ENCODE measurements around the gene ARHGEF7.

ARHGEF7 gene

DNA sequence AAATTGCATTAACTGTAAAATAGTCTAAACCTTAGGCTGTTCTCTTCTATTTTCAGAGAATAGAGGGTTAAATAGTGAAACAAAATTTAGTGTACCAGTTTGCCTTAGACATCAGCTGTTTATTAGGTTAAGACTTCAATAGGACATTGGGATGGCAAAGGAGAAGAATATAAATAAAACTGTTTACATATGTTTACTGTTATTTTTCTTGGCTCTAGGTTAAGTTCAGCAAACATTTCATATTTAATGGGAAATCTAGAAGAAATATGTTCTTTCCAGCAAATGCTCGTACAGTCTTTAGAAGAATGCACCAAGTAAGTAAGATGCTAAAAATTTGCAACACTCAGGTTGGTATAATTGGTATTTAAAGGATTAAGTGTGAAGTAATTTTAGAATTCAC lies 128.9 kb downstream of the ARHGEF7 start:
- H3K9me2 ChIP-seq (replicated peaks; ENCODE audit: insufficient read depth, low read length), result no peaks in the 10 kb centered on the region
- no peaks in the 10 kb centered on the region for H3F3A ChIP-seq (ENCODE audit: insufficient read depth)
- no peak overlapping the region for H3K4me3 ChIP-seq (ENCODE audit: insufficient read depth, low read length, poor library complexity, severe bottlenecking)
- H3K79me2 ChIP-seq (ENCODE audit: insufficient read depth, low read length), result no peaks in the 10 kb centered on the region
- no peaks in the 10 kb centered on the region for H4K20me1 ChIP-seq (ENCODE audit: low read depth, low read length)
- no peak overlapping the region for H3K9ac ChIP-seq (ENCODE audit: low read length)
- H3K36me3 ChIP-seq (ENCODE audit: low read length), result peaks cover 6% of the 10 kb centered on the region; the same call in 1 of the 2 replicates
- TF ChIP-seq, protein P1, sequence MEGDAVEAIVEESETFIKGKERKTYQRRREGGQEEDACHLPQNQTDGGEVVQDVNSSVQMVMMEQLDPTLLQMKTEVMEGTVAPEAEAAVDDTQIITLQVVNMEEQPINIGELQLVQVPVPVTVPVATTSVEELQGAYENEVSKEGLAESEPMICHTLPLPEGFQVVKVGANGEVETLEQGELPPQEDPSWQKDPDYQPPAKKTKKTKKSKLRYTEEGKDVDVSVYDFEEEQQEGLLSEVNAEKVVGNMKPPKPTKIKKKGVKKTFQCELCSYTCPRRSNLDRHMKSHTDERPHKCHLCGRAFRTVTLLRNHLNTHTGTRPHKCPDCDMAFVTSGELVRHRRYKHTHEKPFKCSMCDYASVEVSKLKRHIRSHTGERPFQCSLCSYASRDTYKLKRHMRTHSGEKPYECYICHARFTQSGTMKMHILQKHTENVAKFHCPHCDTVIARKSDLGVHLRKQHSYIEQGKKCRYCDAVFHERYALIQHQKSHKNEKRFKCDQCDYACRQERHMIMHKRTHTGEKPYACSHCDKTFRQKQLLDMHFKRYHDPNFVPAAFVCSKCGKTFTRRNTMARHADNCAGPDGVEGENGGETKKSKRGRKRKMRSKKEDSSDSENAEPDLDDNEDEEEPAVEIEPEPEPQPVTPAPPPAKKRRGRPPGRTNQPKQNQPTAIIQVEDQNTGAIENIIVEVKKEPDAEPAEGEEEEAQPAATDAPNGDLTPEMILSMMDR (IDR thresholded peaks at IDR 0.05; ENCODE audit: insufficient read depth, low read length, poor library complexity, severe bottlenecking), result no peak
- no peak for TF ChIP-seq EZH2phosphoT487 (conservative IDR thresholded peaks at IDR 0.05; ENCODE audit: low read length)
- no peak overlapping the region for H3K27ac ChIP-seq (ENCODE audit: low read depth, low read length)
- H3K9me3 ChIP-seq (ENCODE audit: insufficient read depth, low read length), result no peaks in the 10 kb centered on the region
- H2AFZ ChIP-seq (ENCODE audit: low read depth, low read length, severe bottlenecking), result no peak overlapping the region
- H3K4me2 ChIP-seq (ENCODE audit: low read depth, low read length, poor library complexity, severe bottlenecking), result no peak overlapping the region
- no peaks in the 10 kb centered on the region for H3K27me3 ChIP-seq (ENCODE audit: low read length)

DNA sequence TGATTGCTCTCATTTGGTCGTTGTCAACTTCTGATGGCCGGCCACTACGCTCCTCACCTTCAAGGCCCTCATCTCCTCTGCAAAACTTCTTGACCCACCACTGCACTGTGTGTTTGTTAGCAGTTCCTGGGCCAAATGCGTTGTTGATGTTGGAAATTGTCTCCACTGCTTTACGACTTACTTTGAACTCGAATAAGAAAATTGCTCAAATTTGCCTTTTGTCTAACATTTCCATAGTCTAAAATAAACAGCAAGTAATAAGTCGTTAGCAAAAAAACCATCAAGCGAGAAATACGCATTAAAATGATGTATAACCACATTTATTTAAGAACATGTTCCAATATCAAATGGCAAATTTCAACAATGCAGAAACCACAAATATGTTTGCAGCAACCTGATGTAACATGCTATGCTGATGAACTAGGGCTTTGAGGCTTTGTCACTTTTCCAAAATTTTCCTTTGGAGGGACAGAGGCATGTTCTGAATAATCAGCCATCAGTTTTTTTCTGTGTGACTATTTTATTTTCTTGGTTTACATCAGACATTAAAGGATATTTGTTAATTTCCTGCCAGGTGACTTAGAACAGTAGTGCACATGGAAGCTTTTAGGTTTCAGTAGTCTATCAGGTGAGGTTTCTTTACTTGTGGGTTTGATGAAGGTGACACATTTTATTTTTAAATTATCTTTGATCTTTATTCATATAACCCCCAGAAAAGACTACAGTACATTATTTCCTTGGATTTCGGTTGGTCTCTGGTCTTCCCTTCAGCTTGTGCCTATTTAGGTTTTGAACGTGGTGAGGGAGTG lies 130.7 kb downstream of the ARHGEF7 start:
- no peak overlapping the region for H3K27ac ChIP-seq (ENCODE audit: low read depth, low read length)
- H3K79me2 ChIP-seq (ENCODE audit: insufficient read depth, low read length), result no peaks in the 10 kb centered on the region
- H3K4me3 ChIP-seq (ENCODE audit: insufficient read depth, low read length, poor library complexity, severe bottlenecking), result no peak overlapping the region
- no peak for TF ChIP-seq EZH2phosphoT487 (conservative IDR thresholded peaks at IDR 0.05; ENCODE audit: low read length)
- TF ChIP-seq, protein P1 (IDR thresholded peaks at IDR 0.05; ENCODE audit: insufficient read depth, low read length, poor library complexity, severe bottlenecking), result no peak
- no peaks in the 10 kb centered on the region for H3F3A ChIP-seq (ENCODE audit: insufficient read depth)
- no peaks in the 10 kb centered on the region for H4K20me1 ChIP-seq (ENCODE audit: low read depth, low read length)
- H3K36me3 ChIP-seq (ENCODE audit: low read length), result peaks cover 6% of the 10 kb centered on the region; the same call in 1 of the 2 replicates
- H3K9me3 ChIP-seq (ENCODE audit: insufficient read depth, low read length), result no peaks in the 10 kb centered on the region
- H2AFZ ChIP-seq (ENCODE audit: low read depth, low read length, severe bottlenecking), result no peak overlapping the region
- no peaks in the 10 kb centered on the region for H3K9me2 ChIP-seq (replicated peaks; ENCODE audit: insufficient read depth, low read length)
- H3K4me2 ChIP-seq (ENCODE audit: low read depth, low read length, poor library complexity, severe bottlenecking), result no peak overlapping the region
- H3K9ac ChIP-seq (ENCODE audit: low read length), result no peak overlapping the region
- H3K27me3 ChIP-seq (ENCODE audit: low read length), result no peaks in the 10 kb centered on the region

DNA sequence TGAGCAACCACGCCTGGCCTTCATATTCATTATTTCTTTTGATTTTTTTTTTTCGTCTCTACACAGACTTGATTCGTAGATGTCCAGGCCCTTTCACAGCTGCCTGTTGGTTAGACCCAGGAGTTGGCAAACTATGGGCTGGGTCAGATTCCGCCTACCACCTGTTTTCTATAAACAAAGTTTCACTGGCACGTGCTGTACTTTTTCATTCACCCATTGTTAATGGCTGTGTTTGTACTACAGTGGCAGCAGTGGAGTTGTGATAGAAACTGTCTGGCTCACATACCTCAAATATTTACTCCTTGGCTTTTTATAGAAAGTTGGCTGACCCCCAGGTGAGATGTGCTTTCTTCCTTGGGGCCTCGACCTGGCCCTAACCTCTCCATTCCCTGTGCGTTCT lies 132.4 kb downstream of the ARHGEF7 start:
- H3K4me2 ChIP-seq (ENCODE audit: low read depth, low read length, poor library complexity, severe bottlenecking), result no peak overlapping the region
- no peak overlapping the region for H3K9ac ChIP-seq (ENCODE audit: low read length)
- H3K9me3 ChIP-seq (ENCODE audit: insufficient read depth, low read length), result no peaks in the 10 kb centered on the region
- H3K36me3 ChIP-seq (ENCODE audit: low read length), result peaks cover 11% of the 10 kb centered on the region; the same call in 1 of the 2 replicates
- TF ChIP-seq, protein P1 (IDR thresholded peaks at IDR 0.05; ENCODE audit: insufficient read depth, low read length, poor library complexity, severe bottlenecking), result no peak
- no peak for TF ChIP-seq EZH2phosphoT487 (conservative IDR thresholded peaks at IDR 0.05; ENCODE audit: low read length)
- no peaks in the 10 kb centered on the region for H3F3A ChIP-seq (ENCODE audit: insufficient read depth)
- no peak overlapping the region for H2AFZ ChIP-seq (ENCODE audit: low read depth, low read length, severe bottlenecking)
- no peaks in the 10 kb centered on the region for H3K79me2 ChIP-seq (ENCODE audit: insufficient read depth, low read length)
- H3K9me2 ChIP-seq (replicated peaks; ENCODE audit: insufficient read depth, low read length), result no peaks in the 10 kb centered on the region
- no peak overlapping the region for H3K27ac ChIP-seq (ENCODE audit: low read depth, low read length)
- H4K20me1 ChIP-seq (ENCODE audit: low read depth, low read length), result no peaks in the 10 kb centered on the region
- H3K27me3 ChIP-seq (ENCODE audit: low read length), result no peaks in the 10 kb centered on the region
- no peak overlapping the region for H3K4me3 ChIP-seq (ENCODE audit: insufficient read depth, low read length, poor library complexity, severe bottlenecking)

Data from SU-DHL-6 (cell line).